ENCODE data around the gene GPR176.

DNA sequence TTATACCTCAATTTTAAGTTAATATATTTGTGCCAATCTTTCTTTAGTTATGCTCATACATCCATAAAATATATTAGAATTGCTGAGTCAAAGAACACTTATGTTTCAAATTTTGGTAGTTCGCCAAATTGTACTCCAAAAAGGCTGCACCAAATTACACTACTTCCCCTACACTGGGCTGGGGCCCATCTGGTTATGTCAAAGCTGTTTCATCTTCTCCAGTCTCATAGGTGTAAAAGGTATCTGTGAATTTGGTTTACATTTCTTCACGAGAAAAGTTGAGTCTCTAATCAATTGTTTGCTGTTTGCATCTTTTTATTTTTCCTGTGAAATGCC, 138.1 kb downstream of the GPR176 start:
- TF ChIP-seq YY1 (IDR thresholded peaks at IDR 0.05; ENCODE audit: low read depth) (no peak), GATA2 (CRISPR knock-in tag; IDR thresholded peaks at IDR 0.05) (no peak), JUND (IDR thresholded peaks at IDR 0.05) (no peak), EP300 (IDR thresholded peaks at IDR 0.05; ENCODE audit: borderline replicate concordance in 1 of 2, low read depth in 1 of 2, low read length in 1 of 2) (no peak), NFIC (IDR thresholded peaks at IDR 0.05; ENCODE audit: borderline replicate concordance) (no peak)
- TF ChIP-seq, protein P1, sequence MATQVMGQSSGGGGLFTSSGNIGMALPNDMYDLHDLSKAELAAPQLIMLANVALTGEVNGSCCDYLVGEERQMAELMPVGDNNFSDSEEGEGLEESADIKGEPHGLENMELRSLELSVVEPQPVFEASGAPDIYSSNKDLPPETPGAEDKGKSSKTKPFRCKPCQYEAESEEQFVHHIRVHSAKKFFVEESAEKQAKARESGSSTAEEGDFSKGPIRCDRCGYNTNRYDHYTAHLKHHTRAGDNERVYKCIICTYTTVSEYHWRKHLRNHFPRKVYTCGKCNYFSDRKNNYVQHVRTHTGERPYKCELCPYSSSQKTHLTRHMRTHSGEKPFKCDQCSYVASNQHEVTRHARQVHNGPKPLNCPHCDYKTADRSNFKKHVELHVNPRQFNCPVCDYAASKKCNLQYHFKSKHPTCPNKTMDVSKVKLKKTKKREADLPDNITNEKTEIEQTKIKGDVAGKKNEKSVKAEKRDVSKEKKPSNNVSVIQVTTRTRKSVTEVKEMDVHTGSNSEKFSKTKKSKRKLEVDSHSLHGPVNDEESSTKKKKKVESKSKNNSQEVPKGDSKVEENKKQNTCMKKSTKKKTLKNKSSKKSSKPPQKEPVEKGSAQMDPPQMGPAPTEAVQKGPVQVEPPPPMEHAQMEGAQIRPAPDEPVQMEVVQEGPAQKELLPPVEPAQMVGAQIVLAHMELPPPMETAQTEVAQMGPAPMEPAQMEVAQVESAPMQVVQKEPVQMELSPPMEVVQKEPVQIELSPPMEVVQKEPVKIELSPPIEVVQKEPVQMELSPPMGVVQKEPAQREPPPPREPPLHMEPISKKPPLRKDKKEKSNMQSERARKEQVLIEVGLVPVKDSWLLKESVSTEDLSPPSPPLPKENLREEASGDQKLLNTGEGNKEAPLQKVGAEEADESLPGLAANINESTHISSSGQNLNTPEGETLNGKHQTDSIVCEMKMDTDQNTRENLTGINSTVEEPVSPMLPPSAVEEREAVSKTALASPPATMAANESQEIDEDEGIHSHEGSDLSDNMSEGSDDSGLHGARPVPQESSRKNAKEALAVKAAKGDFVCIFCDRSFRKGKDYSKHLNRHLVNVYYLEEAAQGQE (IDR thresholded peaks at IDR 0.05; ENCODE audit: low read depth, low read length) = no peak
- TF ChIP-seq, protein P2, sequence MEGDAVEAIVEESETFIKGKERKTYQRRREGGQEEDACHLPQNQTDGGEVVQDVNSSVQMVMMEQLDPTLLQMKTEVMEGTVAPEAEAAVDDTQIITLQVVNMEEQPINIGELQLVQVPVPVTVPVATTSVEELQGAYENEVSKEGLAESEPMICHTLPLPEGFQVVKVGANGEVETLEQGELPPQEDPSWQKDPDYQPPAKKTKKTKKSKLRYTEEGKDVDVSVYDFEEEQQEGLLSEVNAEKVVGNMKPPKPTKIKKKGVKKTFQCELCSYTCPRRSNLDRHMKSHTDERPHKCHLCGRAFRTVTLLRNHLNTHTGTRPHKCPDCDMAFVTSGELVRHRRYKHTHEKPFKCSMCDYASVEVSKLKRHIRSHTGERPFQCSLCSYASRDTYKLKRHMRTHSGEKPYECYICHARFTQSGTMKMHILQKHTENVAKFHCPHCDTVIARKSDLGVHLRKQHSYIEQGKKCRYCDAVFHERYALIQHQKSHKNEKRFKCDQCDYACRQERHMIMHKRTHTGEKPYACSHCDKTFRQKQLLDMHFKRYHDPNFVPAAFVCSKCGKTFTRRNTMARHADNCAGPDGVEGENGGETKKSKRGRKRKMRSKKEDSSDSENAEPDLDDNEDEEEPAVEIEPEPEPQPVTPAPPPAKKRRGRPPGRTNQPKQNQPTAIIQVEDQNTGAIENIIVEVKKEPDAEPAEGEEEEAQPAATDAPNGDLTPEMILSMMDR (IDR thresholded peaks at IDR 0.05) = no peak

All from SK-N-SH (cell line).